ENCODE results near the gene FAM184B. TPM values are rescaled to one million over a fixed set of nuclear protein-coding genes. Genes with fewer than 3 reads are reported as not detected.

Gene FAM184B
- polyA plus RNA-seq, 1 experiment, result 0.01 TPM

DNA sequence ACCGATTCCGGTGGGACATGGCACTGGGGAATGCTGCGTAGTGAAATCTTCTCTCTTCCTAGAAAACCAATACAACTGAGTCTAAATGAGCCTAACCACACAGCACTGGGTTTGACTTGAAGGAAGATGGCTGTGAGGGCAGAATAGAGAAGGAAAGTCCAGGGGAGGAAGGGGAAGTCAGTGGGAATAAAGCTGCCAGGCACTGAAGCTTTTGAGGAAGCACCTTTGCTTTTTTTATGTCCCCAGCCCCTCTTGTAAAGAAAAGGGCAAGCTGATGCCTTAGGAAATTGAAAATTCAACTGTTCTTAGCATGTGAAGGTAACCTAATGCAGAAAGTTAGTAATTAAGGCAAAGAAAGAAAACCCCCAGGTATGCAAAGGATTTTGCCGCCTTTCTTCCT lies 146.4 kb downstream of the FAM184B start:
- TF ChIP-seq, protein P1, sequence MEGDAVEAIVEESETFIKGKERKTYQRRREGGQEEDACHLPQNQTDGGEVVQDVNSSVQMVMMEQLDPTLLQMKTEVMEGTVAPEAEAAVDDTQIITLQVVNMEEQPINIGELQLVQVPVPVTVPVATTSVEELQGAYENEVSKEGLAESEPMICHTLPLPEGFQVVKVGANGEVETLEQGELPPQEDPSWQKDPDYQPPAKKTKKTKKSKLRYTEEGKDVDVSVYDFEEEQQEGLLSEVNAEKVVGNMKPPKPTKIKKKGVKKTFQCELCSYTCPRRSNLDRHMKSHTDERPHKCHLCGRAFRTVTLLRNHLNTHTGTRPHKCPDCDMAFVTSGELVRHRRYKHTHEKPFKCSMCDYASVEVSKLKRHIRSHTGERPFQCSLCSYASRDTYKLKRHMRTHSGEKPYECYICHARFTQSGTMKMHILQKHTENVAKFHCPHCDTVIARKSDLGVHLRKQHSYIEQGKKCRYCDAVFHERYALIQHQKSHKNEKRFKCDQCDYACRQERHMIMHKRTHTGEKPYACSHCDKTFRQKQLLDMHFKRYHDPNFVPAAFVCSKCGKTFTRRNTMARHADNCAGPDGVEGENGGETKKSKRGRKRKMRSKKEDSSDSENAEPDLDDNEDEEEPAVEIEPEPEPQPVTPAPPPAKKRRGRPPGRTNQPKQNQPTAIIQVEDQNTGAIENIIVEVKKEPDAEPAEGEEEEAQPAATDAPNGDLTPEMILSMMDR (IDR thresholded peaks at IDR 0.05; ENCODE audit: insufficient read depth, low read depth, low read length), result no peak
- POLR2A ChIA-PET, result no interaction called here
- DNase-seq (ENCODE audit: low read depth), result no peak
- Histone ChIP-seq H3K36me3 (ENCODE audit: control insufficient read depth, insufficient read depth, low read length) (peaks cover 11% of the 10 kb centered on the region), H3K27me3 (ENCODE audit: control insufficient read depth, insufficient read depth, low read length) (no peaks in the 10 kb centered on the region), H3K4me3 (ENCODE audit: low read depth, low read length) (no peak overlapping the region)
- CTCF ChIA-PET, result interaction anchor here (1.4 to 4.1 kb wide), 4 partner anchors 37 to 89 kb away, joined by 4 to 57 read pairs (median 8); no protein-coding TSS in a partner anchor

GRCh38 chr4:17633600-17633999 lies 147.8 kb downstream of the FAM184B start:
- TF ChIP-seq, protein P1 (IDR thresholded peaks at IDR 0.05; ENCODE audit: insufficient read depth, low read depth, low read length), result no peak
- no peaks in the 10 kb centered on the region for H3K27me3 ChIP-seq (ENCODE audit: control insufficient read depth, insufficient read depth, low read length)
- no peak for DNase-seq (ENCODE audit: low read depth)
- ChIA-PET POLR2A (no interaction called here), CTCF (interaction anchor here (1.5 kb wide), 1 partner anchor 10 kb away, joined by 4 read pairs; no protein-coding TSS in a partner anchor)
- H3K4me3 ChIP-seq (ENCODE audit: low read depth, low read length), result no peak overlapping the region
- peaks cover 11% of the 10 kb centered on the region for H3K36me3 ChIP-seq (ENCODE audit: control insufficient read depth, insufficient read depth, low read length)

GRCh38 chr4:17630228-17630627 lies 151.2 kb downstream of the FAM184B start:
- TF ChIP-seq, protein P1 (IDR thresholded peaks at IDR 0.05; ENCODE audit: insufficient read depth, low read depth, low read length), result no peak
- ChIA-PET POLR2A (no interaction called here), CTCF (no interaction called here)
- Histone ChIP-seq H3K27me3 (ENCODE audit: control insufficient read depth, insufficient read depth, low read length) (no peaks in the 10 kb centered on the region), H3K36me3 (ENCODE audit: control insufficient read depth, insufficient read depth, low read length) (peaks cover 25% of the 10 kb centered on the region), H3K4me3 (ENCODE audit: low read depth, low read length) (no peak overlapping the region)
- DNase-seq (ENCODE audit: low read depth), result no peak

DNA sequence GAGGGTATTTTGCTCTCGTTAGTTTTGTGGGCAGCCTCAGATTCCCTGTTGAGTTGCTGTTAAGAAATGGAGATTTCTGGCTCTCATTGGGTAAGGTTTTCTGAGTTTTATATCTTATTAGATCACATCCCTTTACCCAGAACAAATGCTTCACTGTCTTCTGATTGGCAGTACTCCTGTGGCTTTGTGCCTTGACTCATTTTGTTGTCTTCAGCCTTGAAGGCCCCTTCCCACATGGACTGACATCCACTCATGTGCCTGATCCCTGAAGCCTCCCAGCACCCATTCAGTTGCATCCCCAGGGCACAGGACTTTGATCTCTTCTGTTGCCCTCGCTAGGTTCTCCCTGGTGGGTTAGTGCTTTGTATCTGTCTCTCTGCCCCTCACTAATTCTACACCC lies 156.6 kb downstream of the FAM184B start:
- no peak for DNase-seq (ENCODE audit: low read depth)
- H3K27me3 ChIP-seq (ENCODE audit: control insufficient read depth, insufficient read depth, low read length), result no peaks in the 10 kb centered on the region
- no peak overlapping the region for H3K4me3 ChIP-seq (ENCODE audit: low read depth, low read length)
- peaks cover 29% of the 10 kb centered on the region for H3K36me3 ChIP-seq (ENCODE audit: control insufficient read depth, insufficient read depth, low read length)
- TF ChIP-seq, protein P1 (IDR thresholded peaks at IDR 0.05; ENCODE audit: insufficient read depth, low read depth, low read length), result no peak
- ChIA-PET POLR2A (no interaction called here), CTCF (no interaction called here)

DNA sequence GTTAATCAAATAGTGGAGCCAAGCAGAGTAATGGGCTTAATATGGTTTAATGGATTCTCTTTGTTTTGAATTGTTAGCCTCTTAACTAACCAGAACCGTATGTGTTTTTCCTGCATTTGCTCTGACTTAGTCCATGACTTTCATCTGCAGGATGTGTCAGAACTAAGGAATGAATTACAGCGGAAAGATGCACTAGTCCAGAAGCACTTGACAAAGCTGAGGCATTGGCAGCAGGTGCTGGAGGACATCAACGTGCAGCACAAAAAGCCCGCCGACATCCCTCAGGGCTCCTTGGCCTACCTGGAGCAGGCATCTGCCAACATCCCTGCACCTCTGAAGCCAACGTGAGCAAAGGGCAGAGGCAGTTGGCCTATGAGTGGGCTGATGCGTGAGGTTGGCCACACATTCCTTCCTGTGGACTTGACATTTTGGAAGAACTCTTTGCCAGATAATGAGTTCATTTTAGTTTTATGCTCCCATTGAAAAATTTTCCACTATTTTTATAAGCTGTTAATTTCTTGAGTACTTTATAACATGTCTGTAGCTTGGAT lies 157.9 kb downstream of the FAM184B start:
- ChIA-PET POLR2A (interaction anchor here (0.6 kb wide), 1 partner anchor 25 kb away, joined by 6 read pairs; no protein-coding TSS in a partner anchor), CTCF (interaction anchor here (0.6 to 1.3 kb wide), 3 partner anchors 9 to 755 kb away, joined by 3 to 4 read pairs (median 3); no protein-coding TSS in a partner anchor)
- Histone ChIP-seq H3K27me3 (ENCODE audit: control insufficient read depth, insufficient read depth, low read length) (no peaks in the 10 kb centered on the region), H3K4me3 (ENCODE audit: low read depth, low read length) (no peak overlapping the region), H3K36me3 (ENCODE audit: control insufficient read depth, insufficient read depth, low read length) (peaks cover 28% of the 10 kb centered on the region)
- peak; percentile 71 for DNase-seq (ENCODE audit: low read depth)
- TF ChIP-seq, protein P1 (IDR thresholded peaks at IDR 0.05; ENCODE audit: insufficient read depth, low read depth, low read length), result no peak

All from BJ (cell line).